ENCODE measurements around the gene RBBP4.

Gene RBBP4

GRCh38 chr1:32719681-32720275 lies 68.8 kb downstream of the RBBP4 start:
- DNase-seq (ENCODE audit: low read depth), result no peak

GRCh38 chr1:32724678-32725614 lies 73.9 kb downstream of the RBBP4 start:
- DNase-seq (ENCODE audit: low read depth), result peak; percentile 90

GRCh38 chr1:32725615-32725982 lies 74.6 kb downstream of the RBBP4 start:
- no peak for DNase-seq (ENCODE audit: low read depth)

- DNase-seq (ENCODE audit: low read depth), result no peak
Observed at GRCh38 chr1:32727876-32728275, 76.9 kb downstream of the RBBP4 start.

GRCh38 chr1:32728413-32729077 lies 77.5 kb downstream of the RBBP4 start:
- DNase-seq (ENCODE audit: low read depth), result no peak

- no peak for DNase-seq (ENCODE audit: low read depth)
Observed at GRCh38 chr1:32729254-32730046, 78.4 kb downstream of the RBBP4 start.

- no peak for DNase-seq (ENCODE audit: low read depth)
Observed at GRCh38 chr1:32733582-32734321, 82.7 kb downstream of the RBBP4 start.

Data from stromal cell of bone marrow (primary cell).